Osteoblast (primary cell): Measurements from ENCODE around the gene MBD5. TPM values are rescaled to one million over a fixed set of nuclear protein-coding genes. Genes with fewer than 3 reads are reported as not detected.

Experiments
- DNase-seq: peaks from one replicate; pipeline ENCODE4 v3.0.0; 2011; ENCODE audit warnings: low spot score, mixed read lengths; ENCODE audit not compliant: insufficient read length; ENCODE audit errors: missing footprints
- H2AFZ ChIP-seq: 2 replicates; pipeline ENCODE4 v1.6.0; 2011; ENCODE audit warnings: mild to moderate bottlenecking, low read length
- H3K27ac ChIP-seq: 2 replicates; pipeline ENCODE4 v1.5.1; 2011; ENCODE audit warnings: mild to moderate bottlenecking, low read depth, low read length, moderate library complexity
- H3K27me3 ChIP-seq: 2 replicates; pipeline ENCODE4 v1.6.0; 2012; ENCODE audit warnings: mild to moderate bottlenecking, control low read depth, inconsistent platforms, low read length, moderate library complexity; ENCODE audit not compliant: insufficient read depth
- H3K36me3 ChIP-seq: 2 replicates; pipeline ENCODE4 v1.5.1; 2011; ENCODE audit warnings: mild to moderate bottlenecking, low read length, control low read depth, moderate library complexity; ENCODE audit not compliant: insufficient read depth
- H3K4me1 ChIP-seq: 2 replicates; pipeline ENCODE4 v1.5.1; 2011; ENCODE audit warnings: mild to moderate bottlenecking, low read length, control low read depth, moderate library complexity; ENCODE audit not compliant: insufficient read depth
- H3K4me2 ChIP-seq: 2 replicates; pipeline ENCODE4 v1.6.0; 2011; ENCODE audit warnings: mild to moderate bottlenecking, low read length; ENCODE audit not compliant: insufficient read depth
- H3K4me3 ChIP-seq: fragments of 200-600 bp; sonication (generic); 3 replicates; pipeline ENCODE4 v1.5.1; 2012; ENCODE audit warnings: mild to moderate bottlenecking, low read length, inconsistent platforms; ENCODE audit not compliant: insufficient read depth
- H3K79me2 ChIP-seq: 2 replicates; pipeline ENCODE4 v1.6.0; 2012; ENCODE audit warnings: mild to moderate bottlenecking, low read length, control low read depth, inconsistent platforms; ENCODE audit not compliant: insufficient read depth
- H3K9me3 ChIP-seq: 2 replicates; pipeline ENCODE4 v1.5.1; 2011; ENCODE audit warnings: low read depth, low read length, control low read depth
- H4K20me1 ChIP-seq: 2 replicates; pipeline ENCODE4 v1.6.0; 2012; ENCODE audit warnings: mild to moderate bottlenecking, low read length, control low read depth; ENCODE audit not compliant: insufficient read depth
- total RNA-seq: library from RNA; depleted of rRNA; stranded (reverse); fragments of >200 nt; gene quantifications from 2 replicates; pipeline ENCODE4 v1.2.3, GENCODE V29; 2012
- TF ChIP-seq, protein P1 (sequence below): IDR thresholded peaks from 2 replicates; pipeline ENCODE4 v1.5.1; 2011; ENCODE audit warnings: mild to moderate bottlenecking, low read depth, low read length, moderate library complexity; ENCODE audit errors: extremely low read depth

MBD5 gene
- total RNA-seq, 1 donor: 22.4 TPM

DNA sequence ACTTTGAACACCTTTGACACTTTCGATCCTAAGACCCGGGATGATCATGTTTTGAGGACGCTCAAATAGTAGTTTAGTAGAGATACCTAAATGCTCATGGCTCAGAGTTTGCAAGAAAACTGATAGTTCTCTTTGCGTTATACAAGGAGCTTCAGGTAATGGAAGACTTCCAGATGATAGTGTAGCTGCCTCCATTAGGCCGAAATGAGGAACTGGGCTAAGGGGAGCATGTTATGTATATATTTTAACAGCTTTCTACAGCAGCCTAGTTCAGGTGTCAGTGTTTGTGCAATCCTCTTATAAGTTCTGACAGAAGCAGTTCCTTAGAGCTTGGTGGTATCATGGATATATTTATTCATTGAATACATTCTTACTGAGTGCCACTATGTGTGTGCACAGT lies 496.9 kb downstream of the MBD5 start:
- no peaks in the 10 kb centered on the region for H3K36me3 ChIP-seq
- no peaks in the 10 kb centered on the region for H3K9me3 ChIP-seq
- H2AFZ ChIP-seq: no peak overlapping the region
- H3K27ac ChIP-seq: no peak overlapping the region
- H4K20me1 ChIP-seq: no peaks in the 10 kb centered on the region
- no peak for DNase-seq
- no peak overlapping the region for H3K4me3 ChIP-seq
- H3K79me2 ChIP-seq: no peaks in the 10 kb centered on the region
- H3K27me3 ChIP-seq: no peaks in the 10 kb centered on the region
- no peaks in the 10 kb centered on the region for H3K4me1 ChIP-seq
- TF ChIP-seq, protein P1, sequence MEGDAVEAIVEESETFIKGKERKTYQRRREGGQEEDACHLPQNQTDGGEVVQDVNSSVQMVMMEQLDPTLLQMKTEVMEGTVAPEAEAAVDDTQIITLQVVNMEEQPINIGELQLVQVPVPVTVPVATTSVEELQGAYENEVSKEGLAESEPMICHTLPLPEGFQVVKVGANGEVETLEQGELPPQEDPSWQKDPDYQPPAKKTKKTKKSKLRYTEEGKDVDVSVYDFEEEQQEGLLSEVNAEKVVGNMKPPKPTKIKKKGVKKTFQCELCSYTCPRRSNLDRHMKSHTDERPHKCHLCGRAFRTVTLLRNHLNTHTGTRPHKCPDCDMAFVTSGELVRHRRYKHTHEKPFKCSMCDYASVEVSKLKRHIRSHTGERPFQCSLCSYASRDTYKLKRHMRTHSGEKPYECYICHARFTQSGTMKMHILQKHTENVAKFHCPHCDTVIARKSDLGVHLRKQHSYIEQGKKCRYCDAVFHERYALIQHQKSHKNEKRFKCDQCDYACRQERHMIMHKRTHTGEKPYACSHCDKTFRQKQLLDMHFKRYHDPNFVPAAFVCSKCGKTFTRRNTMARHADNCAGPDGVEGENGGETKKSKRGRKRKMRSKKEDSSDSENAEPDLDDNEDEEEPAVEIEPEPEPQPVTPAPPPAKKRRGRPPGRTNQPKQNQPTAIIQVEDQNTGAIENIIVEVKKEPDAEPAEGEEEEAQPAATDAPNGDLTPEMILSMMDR: no peak
- H3K4me2 ChIP-seq: no peak overlapping the region

DNA sequence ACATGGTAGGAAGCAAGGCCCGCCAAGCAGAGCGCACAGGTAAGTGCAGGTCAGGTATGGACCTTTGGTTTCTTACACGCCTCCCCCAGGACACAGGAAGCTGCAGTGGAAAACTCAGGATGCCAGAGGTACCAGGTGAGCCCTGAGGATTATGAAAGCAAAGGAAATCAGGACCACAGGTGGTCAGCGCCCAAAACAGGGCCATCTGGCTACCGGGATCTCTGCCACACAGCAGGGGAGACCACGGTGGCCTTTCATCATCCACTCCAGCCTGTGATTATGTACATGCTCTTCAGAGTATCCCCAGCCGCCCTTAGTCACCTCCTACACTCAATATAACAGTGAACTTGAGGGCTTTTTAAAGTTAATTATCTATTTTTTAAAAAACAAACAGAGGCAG lies 498.1 kb downstream of the MBD5 start:
- no peaks in the 10 kb centered on the region for H4K20me1 ChIP-seq
- H3K36me3 ChIP-seq: no peaks in the 10 kb centered on the region
- no peak overlapping the region for H3K4me3 ChIP-seq
- no peaks in the 10 kb centered on the region for H3K27me3 ChIP-seq
- DNase-seq: no peak
- H3K79me2 ChIP-seq: no peaks in the 10 kb centered on the region
- TF ChIP-seq, protein P1: no peak
- no peak overlapping the region for H2AFZ ChIP-seq
- H3K4me2 ChIP-seq: no peak overlapping the region
- H3K4me1 ChIP-seq: no peaks in the 10 kb centered on the region
- H3K27ac ChIP-seq: no peak overlapping the region
- H3K9me3 ChIP-seq: no peaks in the 10 kb centered on the region

- no peak for DNase-seq
- Histone ChIP-seq H3K4me2 (no peak overlapping the region), H3K27ac (no peak overlapping the region), H3K4me1 (no peaks in the 10 kb centered on the region), H2AFZ (no peak overlapping the region), H3K36me3 (no peaks in the 10 kb centered on the region), H3K4me3 (no peak overlapping the region), H3K79me2 (no peaks in the 10 kb centered on the region), H4K20me1 (no peaks in the 10 kb centered on the region), H3K27me3 (no peaks in the 10 kb centered on the region), H3K9me3 (no peaks in the 10 kb centered on the region)
- TF ChIP-seq, protein P1: no peak
Measured at GRCh38 chr2:148521181-148521580, 500.3 kb downstream of the MBD5 start.

DNA sequence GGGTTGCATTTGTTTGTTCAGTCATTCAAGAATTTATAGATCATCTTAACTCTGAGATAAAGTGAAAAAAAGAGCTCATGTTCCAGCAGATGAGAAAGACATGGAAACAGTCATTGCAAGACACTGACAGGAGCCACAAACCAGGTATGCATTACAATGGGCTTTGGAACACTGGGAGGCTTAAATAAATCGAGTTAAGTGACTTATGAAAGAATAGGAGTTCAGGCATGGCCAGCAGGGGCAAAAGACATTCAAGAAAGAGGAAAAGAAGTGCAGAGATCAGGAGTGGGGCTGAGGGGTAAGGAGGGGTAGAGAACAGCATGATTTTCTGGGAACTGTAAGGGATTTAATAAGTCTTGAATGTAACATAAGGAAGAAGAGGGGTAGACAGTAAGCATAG lies 502.4 kb downstream of the MBD5 start:
- H4K20me1 ChIP-seq: no peaks in the 10 kb centered on the region
- no peak overlapping the region for H3K4me2 ChIP-seq
- H3K27me3 ChIP-seq: no peaks in the 10 kb centered on the region
- no peak overlapping the region for H3K4me3 ChIP-seq
- no peaks in the 10 kb centered on the region for H3K4me1 ChIP-seq
- H2AFZ ChIP-seq: no peak overlapping the region
- no peak overlapping the region for H3K27ac ChIP-seq
- TF ChIP-seq, protein P1: no peak
- H3K9me3 ChIP-seq: no peaks in the 10 kb centered on the region
- no peaks in the 10 kb centered on the region for H3K36me3 ChIP-seq
- H3K79me2 ChIP-seq: no peaks in the 10 kb centered on the region
- no peak for DNase-seq
